GM12865 (cell line): ENCODE results near the gene CCDC185.

Experiments used
- DNase-seq: peaks from one replicate; pipeline ENCODE4 v3.0.0; 2010; ENCODE audit warnings: low read depth
- H3K4me3 ChIP-seq: 2 replicates; pipeline ENCODE4 v1.5.1; 2011; ENCODE audit warnings: mild to moderate bottlenecking, low read depth, low read length, control low read depth
- TF ChIP-seq, protein P1 (sequence below): IDR thresholded peaks from 2 replicates; pipeline ENCODE4 v1.5.1; 2011; ENCODE audit warnings: low read length, control low read depth, low read depth, inconsistent platforms; ENCODE audit not compliant: insufficient read depth; ENCODE audit errors: missing control alignments

CCDC185 gene

GRCh38 chr1:223348439-223348838 lies 44.8 kb upstream of the CCDC185 start:
- TF ChIP-seq, protein P1, sequence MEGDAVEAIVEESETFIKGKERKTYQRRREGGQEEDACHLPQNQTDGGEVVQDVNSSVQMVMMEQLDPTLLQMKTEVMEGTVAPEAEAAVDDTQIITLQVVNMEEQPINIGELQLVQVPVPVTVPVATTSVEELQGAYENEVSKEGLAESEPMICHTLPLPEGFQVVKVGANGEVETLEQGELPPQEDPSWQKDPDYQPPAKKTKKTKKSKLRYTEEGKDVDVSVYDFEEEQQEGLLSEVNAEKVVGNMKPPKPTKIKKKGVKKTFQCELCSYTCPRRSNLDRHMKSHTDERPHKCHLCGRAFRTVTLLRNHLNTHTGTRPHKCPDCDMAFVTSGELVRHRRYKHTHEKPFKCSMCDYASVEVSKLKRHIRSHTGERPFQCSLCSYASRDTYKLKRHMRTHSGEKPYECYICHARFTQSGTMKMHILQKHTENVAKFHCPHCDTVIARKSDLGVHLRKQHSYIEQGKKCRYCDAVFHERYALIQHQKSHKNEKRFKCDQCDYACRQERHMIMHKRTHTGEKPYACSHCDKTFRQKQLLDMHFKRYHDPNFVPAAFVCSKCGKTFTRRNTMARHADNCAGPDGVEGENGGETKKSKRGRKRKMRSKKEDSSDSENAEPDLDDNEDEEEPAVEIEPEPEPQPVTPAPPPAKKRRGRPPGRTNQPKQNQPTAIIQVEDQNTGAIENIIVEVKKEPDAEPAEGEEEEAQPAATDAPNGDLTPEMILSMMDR, result no peak
- no peak for DNase-seq

DNA sequence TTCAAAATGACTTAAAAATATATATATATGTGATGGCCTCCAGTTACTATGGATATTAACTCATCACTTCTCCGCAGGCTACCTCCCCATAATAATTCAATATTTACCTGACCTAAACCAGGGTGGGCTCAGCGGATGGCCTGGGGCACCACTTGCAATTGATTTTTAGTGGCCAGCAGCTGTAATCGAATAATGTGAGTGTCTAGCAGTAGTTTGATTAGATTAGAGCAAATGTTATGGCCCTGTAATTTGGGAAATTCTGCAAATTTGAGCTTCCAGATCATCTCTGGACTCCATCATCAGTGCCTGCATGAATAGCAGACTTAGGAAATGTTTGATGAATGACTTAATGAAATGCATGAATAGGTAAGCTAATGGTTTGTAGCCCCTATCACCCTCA lies 44.0 kb upstream of the CCDC185 start:
- TF ChIP-seq, protein P1, result no peak

More at GRCh38 chr1:223348439-223348838, 44.8 kb upstream of the CCDC185 start:
- H3K4me3 ChIP-seq, result no peak overlapping the region

GRCh38 chr1:223350361-223350908 lies 42.8 kb upstream of the CCDC185 start:
- TF ChIP-seq, protein P1, result no peak
- no peak for DNase-seq
- no peak overlapping the region for H3K4me3 ChIP-seq

More for the DNA sequence above, 44.0 kb upstream of the CCDC185 start:
- no peak for DNase-seq
- no peak overlapping the region for H3K4me3 ChIP-seq

- no peak for DNase-seq
- TF ChIP-seq, protein P1, result no peak
Measured at GRCh38 chr1:223352944-223353343, 40.3 kb upstream of the CCDC185 start.

DNA sequence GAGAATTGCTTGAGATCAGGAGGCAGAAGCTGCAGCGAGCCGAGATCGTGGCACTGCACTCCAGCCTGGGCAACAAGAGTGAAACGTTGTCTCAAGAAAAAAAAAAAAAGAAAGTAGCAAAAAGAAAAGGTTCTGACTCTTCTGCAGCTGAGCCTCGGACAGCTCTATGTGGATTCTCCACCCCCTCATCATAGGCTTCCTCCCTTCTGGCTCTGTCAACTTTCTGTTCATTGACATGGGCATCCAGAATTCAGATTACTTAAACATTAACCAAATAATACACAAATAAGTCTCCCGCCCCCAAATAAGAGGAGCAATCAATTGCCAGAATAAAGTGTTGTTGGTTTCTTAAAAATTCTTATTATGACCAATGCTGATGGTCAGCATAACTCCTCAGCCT lies 39.3 kb upstream of the CCDC185 start:
- TF ChIP-seq, protein P1, result no peak
- DNase-seq, result no peak
- no peak overlapping the region for H3K4me3 ChIP-seq

More at GRCh38 chr1:223352944-223353343, 40.3 kb upstream of the CCDC185 start:
- H3K4me3 ChIP-seq, result no peak overlapping the region

- TF ChIP-seq, protein P1, result no peak
- H3K4me3 ChIP-seq, result no peak overlapping the region
- no peak for DNase-seq
Measured at GRCh38 chr1:223355699-223356098, 37.5 kb upstream of the CCDC185 start.

- no peak overlapping the region for H3K4me3 ChIP-seq
- TF ChIP-seq, protein P1, result no peak
- DNase-seq, result no peak
Measured at GRCh38 chr1:223358826-223359225, 34.4 kb upstream of the CCDC185 start.
